NCI-H2196 treated with DMSO at 0.1 percent for 48 hours (cell line): ENCODE data around the gene INHA.

Source experiments
- DNase-seq: peaks from one replicate; lab custom pipeline; 2025; ENCODE audit not compliant: unreplicated experiment; lab: John Stamatoyannopoulos, UW

The INHA gene

DNA sequence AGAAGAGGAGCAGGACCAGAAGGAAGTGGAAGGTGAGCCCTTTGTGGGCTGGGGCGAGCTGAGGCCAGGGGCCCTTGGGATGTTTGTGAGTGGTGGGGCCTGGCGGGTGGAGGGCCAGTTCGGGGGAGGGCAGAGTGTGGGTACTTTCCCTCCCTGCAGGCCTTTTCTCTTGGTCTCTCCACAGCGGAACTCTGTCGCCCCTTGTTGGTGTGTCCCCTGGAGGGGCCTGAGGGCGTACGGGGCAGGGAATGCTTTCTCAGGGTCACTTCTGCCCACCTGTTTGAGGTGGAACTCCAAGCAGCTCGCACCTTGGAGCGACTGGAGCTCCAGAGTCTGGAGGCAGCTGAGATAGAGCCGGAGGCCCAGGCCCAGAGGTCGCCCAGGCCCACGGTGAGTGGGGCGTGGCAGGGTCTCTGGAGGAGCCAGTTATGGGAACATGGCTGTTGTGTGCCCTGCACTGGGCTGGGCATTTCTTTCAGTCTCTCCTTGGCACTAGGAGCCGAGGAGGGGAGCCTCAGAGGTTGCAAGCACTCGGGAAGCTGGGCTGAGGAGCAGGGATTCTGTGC is 36.4 kb downstream of the INHA start:
- DNase-seq: no peak

DNA sequence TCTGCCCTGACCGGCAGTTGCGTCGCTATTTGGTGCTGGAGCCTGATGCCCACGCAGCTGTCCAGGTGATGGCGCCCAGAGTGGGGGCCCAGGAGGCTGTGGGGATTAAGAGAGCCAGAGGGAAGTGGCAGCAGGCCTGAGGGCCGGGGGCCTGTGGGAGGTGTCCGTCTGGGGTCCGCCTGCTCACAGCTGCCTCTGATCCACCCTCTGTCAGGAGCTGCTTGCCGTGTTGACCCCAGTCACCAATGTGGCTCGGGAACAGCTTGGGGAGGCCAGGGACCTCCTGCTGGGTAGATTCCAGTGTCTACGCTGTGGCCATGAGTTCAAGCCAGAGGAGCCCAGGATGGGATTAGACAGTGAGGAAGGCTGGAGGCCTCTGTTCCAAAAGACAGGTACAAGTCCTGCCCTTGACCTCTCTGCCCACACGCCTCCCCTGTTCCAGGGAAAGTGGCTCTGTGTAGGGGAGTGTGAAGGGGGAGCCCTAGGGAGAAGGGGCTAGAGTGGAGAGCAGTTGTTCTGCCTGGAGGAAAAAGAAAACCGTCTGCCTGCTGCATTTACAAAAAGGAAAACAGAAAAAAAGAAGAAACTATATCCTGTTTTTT is 37.1 kb downstream of the INHA start:
- no peak for DNase-seq

DNA sequence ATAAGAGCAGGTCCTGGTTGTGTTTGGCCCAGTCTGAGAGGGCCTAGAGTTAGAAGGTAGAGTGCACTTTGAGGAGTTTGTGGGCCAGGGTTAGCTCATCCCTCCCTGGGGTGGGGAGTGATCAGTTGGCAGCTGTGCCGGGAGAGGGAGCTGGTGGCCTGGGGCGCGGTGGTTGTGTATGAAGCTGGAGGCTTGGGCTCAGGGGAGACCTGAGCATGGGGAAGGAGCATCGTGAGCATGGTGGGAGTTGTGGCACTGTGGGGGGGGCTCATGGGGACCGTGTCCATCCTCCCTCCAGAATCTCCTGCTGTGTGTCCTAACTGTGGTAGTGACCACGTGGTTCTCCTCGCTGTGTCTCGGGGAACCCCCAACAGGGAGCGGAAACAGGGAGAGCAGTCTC is 39.2 kb downstream of the INHA start:
- DNase-seq: no peak

DNA sequence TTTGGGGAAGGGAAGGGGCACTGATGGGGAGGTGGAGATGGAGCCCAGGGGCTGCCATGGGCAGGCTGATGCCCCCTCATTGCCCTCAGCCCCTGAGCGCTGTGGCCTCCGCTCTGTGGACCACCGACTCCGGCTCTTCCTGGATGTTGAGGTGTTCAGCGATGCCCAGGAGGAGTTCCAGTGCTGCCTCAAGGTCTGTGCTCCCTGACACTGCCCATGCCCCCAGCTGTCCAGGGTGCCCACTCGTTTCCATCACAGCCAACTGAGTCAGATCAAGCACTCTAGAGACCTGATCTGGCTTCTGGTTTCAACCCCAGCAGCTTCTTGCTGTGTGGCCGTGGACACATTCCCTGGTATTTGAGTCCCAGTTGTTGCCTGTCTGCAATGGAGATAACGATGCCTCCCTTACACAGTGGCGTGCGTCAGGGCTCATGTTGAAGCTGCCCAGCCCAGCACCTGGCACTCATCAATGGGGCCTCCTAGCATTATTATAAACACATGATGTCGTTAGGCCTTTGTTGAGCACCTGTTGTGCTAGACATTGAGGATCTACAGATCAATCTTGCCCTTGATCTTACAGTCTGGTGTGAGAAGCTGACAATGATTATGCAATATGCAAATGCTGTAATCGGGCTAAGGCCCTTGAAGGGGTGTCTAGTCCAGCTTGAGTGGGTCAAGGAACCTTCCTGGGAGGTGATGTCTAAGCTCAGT is 39.9 kb downstream of the INHA start:
- no peak for DNase-seq

DNA sequence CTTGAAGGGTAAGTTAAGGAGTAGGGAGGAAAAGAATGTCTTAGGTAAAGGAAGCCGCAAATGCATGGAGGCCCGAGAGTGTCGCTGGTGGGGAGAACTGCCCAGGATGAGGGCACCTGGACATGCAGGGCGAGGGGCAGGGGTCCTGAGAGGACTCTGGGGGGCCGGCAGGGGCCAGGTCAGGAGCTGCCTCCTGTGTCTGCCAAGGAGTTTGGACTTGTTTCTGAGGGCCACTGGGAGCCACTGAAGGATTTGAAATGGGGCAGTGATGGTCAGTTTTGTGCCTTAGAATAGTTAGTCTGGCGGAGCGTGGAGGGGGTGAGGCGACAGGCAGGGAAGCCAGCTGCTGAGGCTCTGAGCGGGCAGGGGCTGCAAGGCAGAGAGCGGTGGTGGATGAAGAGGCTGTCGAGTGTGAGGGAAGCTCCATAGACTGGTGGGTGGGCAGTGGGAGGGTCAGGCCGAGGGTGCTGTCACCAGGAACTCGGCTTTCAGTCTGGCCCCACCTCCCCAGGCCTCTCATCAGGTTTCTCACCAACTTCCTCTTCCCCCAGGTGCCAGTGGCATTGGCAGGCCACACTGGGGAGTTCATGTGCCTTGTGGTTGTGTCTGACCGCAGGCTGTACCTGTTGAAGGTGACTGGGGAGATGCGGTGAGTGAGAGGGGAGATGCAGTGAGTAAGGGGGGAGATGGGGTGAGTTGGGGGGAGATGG is 40.6 kb downstream of the INHA start:
- no peak for DNase-seq

DNA sequence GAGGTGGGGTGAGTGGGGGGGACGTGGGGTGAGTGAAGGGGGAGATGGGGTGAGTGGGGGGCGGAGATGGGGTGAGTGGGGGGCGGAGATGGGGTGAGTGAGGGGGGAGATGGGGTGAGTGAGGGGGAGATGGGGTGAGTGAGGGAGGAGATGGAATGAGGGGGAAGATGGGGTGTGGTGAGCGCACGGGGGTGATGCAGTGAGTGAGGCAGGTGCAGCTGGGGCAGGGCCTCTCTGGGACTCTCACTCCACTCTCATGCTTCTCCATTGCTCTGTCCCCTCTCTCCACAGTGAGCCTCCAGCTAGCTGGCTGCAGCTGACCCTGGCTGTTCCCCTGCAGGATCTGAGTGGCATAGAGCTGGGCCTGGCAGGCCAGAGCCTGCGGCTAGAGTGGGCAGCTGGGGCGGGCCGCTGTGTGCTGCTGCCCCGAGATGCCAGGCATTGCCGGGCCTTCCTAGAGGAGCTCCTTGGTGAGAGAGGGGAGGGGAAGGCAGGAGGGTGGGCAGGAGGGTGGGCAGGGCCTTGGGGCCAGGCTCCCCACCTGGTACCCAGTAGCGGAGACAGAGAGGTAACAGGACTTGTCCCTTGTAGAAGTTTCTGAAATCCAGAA is 41.5 kb downstream of the INHA start:
- no peak for DNase-seq

DNA sequence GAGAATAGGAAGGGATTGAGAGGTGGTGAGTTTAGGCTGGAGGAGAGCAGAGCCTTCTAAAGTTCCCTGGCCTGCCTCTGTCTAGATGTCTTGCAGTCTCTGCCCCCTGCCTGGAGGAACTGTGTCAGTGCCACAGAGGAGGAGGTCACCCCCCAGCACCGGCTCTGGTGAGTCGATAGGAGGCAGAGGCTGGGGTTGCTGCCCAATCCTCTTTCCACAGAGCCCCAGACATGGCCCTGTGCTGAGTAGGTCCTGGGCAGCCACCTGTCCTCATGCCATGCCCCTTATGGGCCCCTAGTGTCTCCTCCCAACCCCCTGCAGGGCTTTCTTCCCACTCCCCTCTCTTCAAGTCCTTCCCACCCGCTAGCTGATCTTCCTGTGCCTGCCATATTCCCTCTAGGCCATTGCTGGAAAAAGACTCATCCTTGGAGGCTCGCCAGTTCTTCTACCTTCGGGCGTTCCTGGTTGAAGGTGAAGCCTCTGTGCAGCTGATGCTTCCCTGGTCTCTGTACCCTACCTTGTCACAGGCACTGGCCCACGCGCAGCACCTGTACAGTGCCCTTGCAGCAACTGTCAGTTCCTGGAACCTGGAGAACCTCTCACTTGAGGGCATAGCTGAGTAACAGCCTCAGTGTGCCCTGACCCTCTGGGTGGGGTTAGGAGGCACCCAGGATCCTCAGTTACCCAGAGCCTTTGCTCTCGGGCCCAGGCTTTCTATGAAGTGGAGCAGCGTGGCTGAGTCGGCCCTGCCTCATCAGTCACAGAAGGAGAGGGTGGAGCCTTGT is 42.2 kb downstream of the INHA start:
- DNase-seq: no peak

DNA sequence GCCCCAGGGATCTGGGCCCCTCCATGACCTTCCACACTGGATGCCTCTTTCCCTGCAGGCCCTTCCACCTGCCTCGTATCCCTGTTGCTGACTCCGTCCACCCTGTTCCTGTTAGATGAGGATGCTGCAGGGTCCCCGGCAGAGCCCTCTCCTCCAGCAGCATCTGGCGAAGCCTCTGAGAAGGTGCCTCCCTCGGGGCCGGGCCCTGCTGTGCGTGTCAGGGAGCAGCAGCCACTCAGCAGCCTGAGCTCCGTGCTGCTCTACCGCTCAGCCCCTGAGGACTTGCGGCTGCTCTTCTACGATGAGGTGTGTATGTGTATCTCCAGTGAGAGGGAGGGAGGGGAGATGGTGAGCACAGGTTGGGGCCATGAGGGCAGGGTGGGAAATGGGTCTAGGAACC is 42.9 kb downstream of the INHA start:
- no peak for DNase-seq

DNA sequence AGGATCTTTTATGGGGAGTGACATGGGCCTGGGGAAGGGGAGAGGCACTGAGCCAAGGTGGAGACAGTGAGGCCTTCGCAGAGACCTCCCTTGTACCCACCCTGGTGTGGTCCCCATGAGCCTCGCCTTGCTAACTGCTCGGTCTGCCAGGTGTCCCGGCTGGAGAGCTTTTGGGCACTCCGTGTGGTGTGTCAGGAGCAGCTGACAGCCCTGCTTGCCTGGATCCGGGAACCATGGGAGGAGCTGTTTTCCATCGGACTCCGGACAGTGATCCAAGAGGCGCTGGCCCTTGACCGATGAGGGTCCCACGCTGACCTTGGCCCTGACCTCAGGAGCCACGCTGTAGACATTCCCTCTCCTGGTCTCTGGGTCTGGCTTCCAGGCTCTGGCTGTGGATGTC is 43.8 kb downstream of the INHA start:
- DNase-seq: no peak

DNA sequence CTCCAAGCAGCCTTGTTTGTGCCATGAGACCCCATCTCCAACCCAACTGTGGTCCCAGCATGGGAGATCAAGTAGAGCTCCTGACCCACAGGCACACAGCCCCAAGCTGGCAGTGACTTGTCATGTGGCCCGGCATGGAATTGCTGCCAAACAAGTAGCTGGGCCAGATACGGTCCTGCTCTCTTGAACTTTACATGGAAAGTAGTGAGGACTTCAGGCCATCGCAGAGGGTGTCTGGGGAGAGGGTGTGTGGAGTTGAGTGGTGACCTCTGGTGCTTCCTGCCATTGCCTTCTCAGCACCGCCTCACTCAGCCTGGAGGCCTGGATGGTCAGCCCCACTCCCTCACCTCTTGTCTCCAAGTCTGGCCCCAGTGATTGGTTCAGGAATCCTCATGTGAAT is 44.4 kb downstream of the INHA start:
- DNase-seq: no peak

DNA sequence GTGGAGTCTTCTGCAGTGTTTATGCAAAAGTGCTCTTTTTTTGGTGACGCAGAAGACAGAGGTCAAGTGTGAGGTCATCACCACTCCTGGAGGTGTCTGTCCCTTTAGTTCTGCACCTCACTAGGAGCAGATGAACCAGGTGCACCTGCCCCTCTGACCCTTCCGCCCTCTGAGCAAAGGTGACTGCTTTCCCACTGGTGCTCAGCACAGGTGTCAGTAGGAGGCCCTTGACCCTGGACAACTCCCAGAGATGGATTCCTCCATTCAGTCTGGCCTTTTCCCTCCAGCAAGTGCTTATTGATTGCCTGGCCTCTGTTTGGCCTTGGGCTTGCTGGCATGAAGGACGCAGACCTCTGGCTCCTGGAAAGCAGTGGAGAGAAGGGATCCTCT is 46.6 kb downstream of the INHA start:
- DNase-seq: no peak

DNA sequence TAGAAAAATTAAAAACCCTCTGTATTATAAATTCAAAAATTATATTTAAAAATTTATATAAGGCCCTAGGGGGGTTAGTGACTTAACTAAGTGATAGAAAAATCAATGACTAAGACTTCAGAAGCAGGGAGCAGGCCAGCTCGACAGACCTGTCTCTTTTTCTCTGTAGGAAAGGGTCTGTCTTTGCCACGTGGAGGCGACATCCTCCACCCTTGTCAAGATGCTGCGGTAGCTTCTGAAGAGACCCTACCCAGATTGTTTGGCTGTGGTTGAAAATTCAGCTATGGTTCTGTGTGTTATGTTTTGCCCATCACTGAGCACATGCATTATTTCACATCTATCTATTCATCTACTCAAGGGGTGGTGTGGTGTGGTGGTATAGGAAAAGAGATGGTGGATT is 47.1 kb downstream of the INHA start:
- no peak for DNase-seq

DNA sequence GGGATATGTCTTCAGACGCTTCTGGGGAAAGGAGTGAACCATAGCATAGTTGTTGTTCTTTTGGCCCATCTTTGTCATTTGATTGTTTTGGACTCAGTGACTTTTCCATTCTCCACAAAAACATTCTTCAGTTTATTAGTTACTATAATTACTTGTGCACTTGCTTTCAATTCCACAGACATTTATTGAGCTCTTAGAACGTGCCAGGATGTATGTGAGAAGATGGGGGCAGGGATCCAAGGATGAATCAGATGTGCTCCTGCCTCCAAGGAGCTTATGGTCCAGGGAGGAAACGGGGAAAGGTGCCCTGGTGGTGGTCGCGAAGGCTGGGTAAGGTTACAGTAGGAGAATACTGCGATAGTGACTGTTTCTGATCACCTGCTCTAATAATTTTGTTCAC is 48.4 kb downstream of the INHA start:
- no peak for DNase-seq

DNA sequence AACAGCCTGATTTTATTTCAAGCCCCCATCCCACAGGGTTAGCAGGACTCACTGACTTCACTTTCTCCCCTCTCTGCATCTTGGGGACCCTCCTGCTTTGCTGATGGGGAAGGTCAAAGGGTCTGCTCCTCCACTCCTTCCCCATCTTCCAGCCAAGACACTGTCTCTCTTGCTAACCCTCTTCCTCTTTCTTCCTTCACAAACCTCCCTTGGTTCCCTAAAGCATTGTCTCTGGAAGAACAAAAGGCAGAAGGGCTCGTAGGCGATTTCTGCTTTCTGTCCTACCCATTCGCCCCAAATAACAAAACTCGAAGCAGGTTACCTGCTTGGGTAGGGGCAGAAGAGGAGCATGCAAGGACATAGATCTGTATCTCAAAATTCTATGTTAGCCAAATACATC is 49.8 kb downstream of the INHA start:
- DNase-seq: no peak

DNA sequence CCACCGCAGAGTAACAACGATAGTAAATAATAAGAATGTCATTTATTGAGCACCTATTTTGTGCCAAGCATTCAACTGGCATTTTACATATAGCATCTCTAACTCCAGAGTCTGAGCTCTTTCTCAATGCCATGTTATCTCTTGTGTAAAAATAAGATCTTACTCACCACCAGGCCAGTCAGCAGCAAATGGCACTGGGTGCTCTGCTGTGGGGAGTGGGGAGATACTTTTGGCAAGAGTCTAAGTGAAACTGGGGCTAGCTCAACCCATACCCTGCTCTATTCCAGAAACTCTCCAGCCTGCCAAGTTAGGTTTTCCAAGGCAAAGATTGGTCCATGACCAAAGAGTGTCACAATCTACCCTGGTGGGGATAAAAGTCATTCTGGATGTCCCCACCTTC is 50.4 kb downstream of the INHA start:
- no peak for DNase-seq

DNA sequence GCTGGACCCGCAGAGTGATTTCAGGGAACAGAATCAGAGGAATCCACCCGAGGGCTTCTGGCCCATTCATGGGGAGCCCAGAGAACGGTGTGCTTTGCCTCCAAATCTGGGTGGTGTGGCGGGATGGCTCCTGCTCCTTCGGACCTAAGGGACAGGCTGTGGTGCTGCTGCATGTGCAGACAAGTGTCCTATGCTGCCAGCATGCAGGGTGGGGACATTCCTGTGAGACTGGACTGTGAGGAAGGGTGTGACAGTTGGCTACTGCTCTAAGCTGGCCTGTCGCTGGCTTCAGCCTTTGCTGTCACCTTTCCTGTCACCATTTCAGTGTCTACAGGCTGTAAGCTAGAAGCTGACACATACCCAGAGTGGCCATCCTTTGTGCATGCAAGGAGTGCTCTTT is 52.5 kb downstream of the INHA start:
- DNase-seq: no peak

DNA sequence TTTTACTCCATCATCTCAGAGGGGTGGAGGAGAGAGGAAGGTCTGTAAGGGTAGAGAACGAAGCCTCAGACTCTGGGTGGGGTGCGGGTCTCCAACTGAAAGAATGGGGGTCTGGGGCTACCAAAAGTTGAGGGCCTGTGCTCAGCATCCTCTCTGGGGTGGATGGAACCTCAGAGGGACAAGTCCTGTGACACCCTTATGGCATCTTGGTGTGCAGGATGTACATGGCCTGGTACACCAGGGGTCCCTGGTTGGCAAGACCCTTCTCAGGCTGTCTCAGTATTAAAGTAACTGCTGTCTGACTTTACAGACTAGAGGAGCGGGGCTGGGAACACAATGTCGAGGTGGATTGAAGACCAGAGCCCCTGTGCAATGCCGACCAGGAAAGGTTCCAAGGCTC is 53.1 kb downstream of the INHA start:
- DNase-seq: no peak
